ENCODE measurements around the gene ZFR.
"Not testable (repeated sequence)": the region's sequence is repeated elsewhere in the genome, so short reads cannot be mapped to it uniquely, and the experiment has no call there.

The ZFR gene

GRCh38 chr5:32319926-32320543 is 124.5 kb downstream of the ZFR start:
- no peak for DNase-seq (ENCODE audit: low spot score)

DNA sequence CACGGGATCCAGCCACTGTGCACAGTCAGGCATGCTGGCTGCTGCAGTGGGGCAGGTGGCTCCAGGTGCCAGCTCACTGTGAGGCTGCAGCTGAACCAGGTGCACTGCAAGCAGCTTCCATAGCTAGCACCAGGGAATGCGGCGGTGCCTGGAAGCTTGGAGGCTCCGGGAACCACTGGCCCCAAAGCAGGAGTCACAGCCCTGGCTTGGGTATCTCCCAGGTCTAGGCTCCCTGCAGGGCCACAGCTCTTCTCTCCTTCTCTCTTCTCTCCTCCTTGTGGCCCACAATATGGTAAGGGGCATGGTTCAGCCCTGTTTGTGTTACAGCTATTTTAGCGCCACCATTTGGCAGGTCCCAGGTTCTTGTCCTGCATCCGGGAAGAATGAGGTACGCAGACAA is 125.1 kb downstream of the ZFR start:
- no peak for DNase-seq (ENCODE audit: low spot score)

- no peak for DNase-seq (ENCODE audit: low spot score)
These were observed 127.5 kb downstream of the ZFR start for GRCh38 chr5:32317041-32317440.

GRCh38 chr5:32315221-32316014 is 129.1 kb downstream of the ZFR start:
- DNase-seq (ENCODE audit: low spot score), result no peak

- DNase-seq (ENCODE audit: low spot score), result no peak
These were observed 129.9 kb downstream of the ZFR start for GRCh38 chr5:32314658-32315057.

DNA sequence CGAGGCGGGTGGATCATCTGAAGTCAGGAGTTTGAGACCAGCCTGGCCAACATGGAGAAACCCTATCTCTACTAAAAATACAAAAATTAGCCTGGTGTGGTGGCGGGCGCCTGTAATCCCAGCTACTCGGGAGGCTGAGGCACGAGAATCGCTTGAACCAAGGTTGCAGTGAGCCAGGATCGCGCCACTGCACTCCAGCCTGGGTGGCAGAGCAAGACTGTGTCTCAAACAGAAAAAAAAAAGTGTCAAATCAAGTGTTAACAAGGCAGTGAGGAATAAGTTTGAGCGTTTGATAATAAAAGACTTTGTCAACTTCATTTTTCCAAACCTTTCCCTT is 130.4 kb downstream of the ZFR start:
- DNase-seq (ENCODE audit: low spot score), result not testable (repeated sequence)

- DNase-seq (ENCODE audit: low spot score), result peak; percentile 100
These were observed 131.8 kb downstream of the ZFR start, which contains the start of gene MTMR12 for GRCh38 chr5:32312595-32313332. Gene MTMR12 (minus strand): TSS chr5:32312939. CDS start chr5:32312838, 101 bp downstream.

DNA sequence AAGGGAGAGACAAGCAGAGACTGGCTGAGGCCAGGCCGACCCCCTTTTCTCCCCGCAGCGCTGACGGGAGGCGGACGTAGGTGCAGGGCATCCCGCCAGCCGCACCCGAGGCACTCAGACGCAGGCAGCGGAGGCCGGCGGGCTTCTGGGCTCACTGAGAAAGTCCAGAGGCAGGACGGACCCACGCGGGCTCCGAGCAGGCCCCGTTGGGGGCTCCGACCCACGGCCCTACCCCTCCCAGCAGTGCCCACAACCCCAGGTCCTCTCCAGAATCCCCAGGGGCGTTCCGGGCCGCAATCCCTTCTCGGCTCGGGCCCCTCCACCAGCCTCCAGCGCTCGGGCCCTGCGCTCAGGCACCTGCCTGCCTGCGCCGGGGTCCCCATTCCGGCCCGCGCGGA is 132.3 kb downstream of the ZFR start:
- peak; percentile 37 for DNase-seq (ENCODE audit: low spot score)

DNA sequence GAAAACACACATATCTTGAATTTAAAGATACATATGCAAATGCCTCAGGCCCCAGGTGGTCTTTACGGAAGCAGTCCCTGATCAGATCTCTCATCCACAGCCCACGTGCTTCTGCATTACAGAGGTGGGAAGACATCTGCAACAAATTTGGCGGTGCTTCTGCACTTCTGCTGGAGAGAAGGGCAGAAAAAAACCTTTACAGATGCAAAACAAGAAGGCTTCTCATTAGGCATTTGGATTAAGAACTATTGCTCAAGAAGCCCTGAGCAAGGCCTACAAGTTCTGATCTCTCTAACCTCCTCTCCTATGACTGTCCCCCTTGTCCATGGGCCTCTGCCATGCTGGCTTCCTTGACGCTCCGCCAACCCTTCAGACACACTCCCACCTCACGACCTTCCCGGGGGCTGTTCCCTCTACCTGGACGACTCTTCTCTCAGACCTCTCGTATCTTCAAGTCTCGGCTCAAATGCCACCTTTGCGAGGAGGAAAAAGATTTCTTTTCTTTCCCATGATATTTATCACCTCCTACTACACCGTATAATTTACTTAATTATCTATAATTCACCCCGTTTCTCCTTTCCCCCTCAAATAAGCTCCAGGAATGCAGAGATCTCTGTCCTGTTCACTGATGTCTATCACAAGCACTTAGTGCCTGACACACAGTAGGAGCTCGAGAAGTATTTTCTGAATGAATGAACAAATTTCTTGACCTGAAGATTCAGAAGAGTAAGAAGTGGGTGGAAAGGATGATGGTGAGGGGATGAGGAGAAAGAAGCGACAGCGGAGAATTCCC is 132.9 kb downstream of the ZFR start:
- DNase-seq (ENCODE audit: low spot score), result no peak

DNA sequence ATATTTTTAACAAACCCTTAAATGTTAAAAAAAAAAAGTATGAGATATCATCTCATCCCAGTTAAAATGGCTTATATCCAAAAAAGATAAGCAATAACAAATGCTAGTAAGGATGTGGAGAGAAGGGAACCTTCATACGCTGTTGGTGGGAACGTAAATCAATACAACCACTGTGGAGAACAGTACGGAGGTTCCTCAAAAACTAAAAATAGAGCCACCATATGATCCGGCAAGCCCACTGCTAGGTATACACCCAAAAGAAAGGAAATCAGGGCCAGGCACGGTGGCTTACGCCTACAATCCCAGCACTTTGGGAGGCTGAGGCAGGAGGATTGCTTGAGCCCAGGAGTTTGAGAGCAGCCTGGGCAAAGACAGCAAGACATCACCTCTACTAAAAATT is 134.8 kb downstream of the ZFR start:
- DNase-seq (ENCODE audit: low spot score), result no peak

DNA sequence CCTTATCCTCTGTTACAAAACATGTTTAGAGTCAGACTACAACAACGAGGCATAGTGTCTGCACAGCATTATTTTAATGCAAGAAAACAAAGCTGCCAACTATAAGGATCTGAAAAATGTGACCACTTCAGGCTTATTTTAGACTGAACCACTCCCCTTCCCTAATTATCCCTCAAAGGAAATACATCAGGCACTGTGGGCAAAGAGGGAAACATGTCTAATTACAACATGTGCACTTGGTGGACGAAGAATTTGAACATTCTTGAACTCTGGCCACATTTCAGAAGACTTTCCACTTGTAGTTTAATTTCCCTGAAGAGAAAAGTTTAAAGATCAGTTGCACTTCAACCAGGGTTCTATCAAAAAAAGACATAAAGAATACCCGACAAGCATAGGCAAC is 135.6 kb downstream of the ZFR start:
- DNase-seq (ENCODE audit: low spot score), result no peak

DNA sequence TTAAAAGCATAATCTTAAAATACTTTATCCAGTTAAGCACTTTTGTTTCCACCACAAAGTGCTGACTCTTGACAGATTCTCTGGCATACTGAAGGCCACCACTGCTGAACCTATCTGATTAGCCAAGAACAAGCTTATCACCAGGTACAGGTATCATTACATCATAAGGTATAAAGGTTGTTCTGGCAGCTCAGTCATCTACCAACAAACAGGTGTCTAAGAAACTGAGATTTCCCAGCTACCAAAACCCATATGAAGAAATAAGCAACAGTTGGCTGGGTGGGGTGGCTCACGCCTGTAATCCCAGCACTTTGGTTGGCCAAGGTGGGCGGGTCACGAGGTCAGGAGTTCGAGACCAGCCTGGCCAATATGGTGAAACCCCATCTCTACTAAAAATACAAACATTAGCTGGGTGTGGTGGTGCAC is 136.8 kb downstream of the ZFR start:
- no peak for DNase-seq (ENCODE audit: low spot score)

- DNase-seq (ENCODE audit: low spot score), result no peak
These were observed 139.9 kb downstream of the ZFR start for GRCh38 chr5:32304622-32305021.

All from activated CD4-positive, alpha-beta T cell treated with anti-CD3 and anti-CD28 coated beads, Interleukin-2, Interleukin-4, amounts not matched to agents 100 ng/mL and 50 ng/mL, durations not matched to agents 16 hours and 8 hours (primary cell).